Effector memory CD4-positive, alpha-beta T cell (primary cell): Measurements from ENCODE around the gene USP6NL.
"Not testable (repeated sequence)": the region's sequence is repeated elsewhere in the genome, so short reads cannot be mapped to it uniquely, and the experiment has no call there.

Source experiments
- DNase-seq, 3 donors: peaks; one replicate each; pipeline ENCODE4 v3.0.0-alpha.2; 2020
- H3K27ac ChIP-seq: 2 replicates; pipeline ENCODE4 v1.7.0; 2013; ENCODE audit warnings: mild to moderate bottlenecking, low read length, moderate library complexity; ENCODE audit not compliant: insufficient read depth, poor library complexity, severe bottlenecking
- H3K27me3 ChIP-seq: replicated peaks from 2 replicates; pipeline ENCODE4 v1.7.0; 2013; ENCODE audit warnings: mild to moderate bottlenecking, low read length; ENCODE audit not compliant: insufficient read depth, control insufficient read depth, poor library complexity, severe bottlenecking
- H3K36me3 ChIP-seq: 2 replicates; pipeline ENCODE4 v1.7.0; 2013; ENCODE audit warnings: mild to moderate bottlenecking, low read length, moderate library complexity; ENCODE audit not compliant: control insufficient read depth, insufficient read depth
- H3K4me1 ChIP-seq: 2 replicates; pipeline ENCODE4 v1.7.0; 2013; ENCODE audit warnings: low read length, mild to moderate bottlenecking; ENCODE audit not compliant: control insufficient read depth, insufficient read depth, poor library complexity, severe bottlenecking
- H3K4me3 ChIP-seq: 2 replicates; pipeline ENCODE4 v1.7.0; 2013; ENCODE audit warnings: low read length, low read depth, mild to moderate bottlenecking; ENCODE audit not compliant: insufficient read depth, poor library complexity, severe bottlenecking
- H3K9me3 ChIP-seq: 2 replicates; pipeline ENCODE4 v1.7.0; 2013; ENCODE audit warnings: mild to moderate bottlenecking, low read length, moderate library complexity; ENCODE audit not compliant: control insufficient read depth

Gene USP6NL

GRCh38 chr10:11639849-11640764 lies 28.7 kb upstream of the USP6NL start:
- no peaks in the 10 kb centered on the region for H3K27me3 ChIP-seq
- no peaks in the 10 kb centered on the region for H3K9me3 ChIP-seq
- H3K4me3 ChIP-seq = no peak overlapping the region
- DNase-seq = no peak
- H3K27ac ChIP-seq = no peak overlapping the region
- H3K4me1 ChIP-seq = no peaks in the 10 kb centered on the region
- H3K36me3 ChIP-seq = no peaks in the 10 kb centered on the region

GRCh38 chr10:11639362-11639761 lies 27.9 kb upstream of the USP6NL start:
- H3K9me3 ChIP-seq = no peaks in the 10 kb centered on the region
- H3K4me1 ChIP-seq = no peaks in the 10 kb centered on the region
- no peak overlapping the region for H3K4me3 ChIP-seq
- no peak for DNase-seq
- no peaks in the 10 kb centered on the region for H3K27me3 ChIP-seq
- no peaks in the 10 kb centered on the region for H3K36me3 ChIP-seq
- no peak overlapping the region for H3K27ac ChIP-seq

GRCh38 chr10:11638055-11638698 lies 26.7 kb upstream of the USP6NL start:
- Histone ChIP-seq H3K36me3 (no peaks in the 10 kb centered on the region), H3K27ac (no peak overlapping the region), H3K4me1 (no peaks in the 10 kb centered on the region), H3K9me3 (no peaks in the 10 kb centered on the region), H3K4me3 (no peak overlapping the region), H3K27me3 (no peaks in the 10 kb centered on the region)
- DNase-seq = no peak

DNA sequence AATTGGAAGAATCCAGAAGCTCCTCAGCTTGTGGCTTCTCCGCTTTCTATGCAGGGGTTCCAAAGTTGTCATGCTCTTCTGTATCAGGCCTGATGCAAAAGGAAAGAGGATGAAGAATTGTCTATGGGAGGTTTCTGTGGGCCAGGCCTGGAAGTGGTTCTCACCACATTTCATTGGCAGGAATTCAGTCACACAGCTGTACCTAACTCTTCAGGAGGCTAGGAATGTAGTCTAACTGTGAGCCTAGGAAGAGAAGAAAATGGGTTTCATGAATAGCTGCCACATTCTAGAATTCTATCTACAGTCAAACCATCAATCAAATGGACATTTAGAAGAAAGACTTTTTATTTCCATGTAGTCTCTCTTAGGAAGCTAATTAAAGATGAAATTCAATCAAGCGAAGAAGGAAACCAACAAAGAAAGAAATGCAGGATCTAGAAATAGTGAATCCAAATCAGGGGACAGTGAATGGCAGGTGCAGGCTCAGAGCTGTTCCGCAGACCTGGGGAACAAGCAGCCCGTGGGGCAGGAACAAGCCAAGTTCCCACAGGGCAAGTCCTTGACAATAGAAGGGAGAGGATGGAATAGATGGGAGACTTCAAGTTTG lies 25.4 kb upstream of the USP6NL start:
- no peaks in the 10 kb centered on the region for H3K36me3 ChIP-seq
- H3K4me3 ChIP-seq = no peak overlapping the region
- H3K9me3 ChIP-seq = no peaks in the 10 kb centered on the region
- no peaks in the 10 kb centered on the region for H3K27me3 ChIP-seq
- no peak overlapping the region for H3K27ac ChIP-seq
- no peaks in the 10 kb centered on the region for H3K4me1 ChIP-seq
- no peak for DNase-seq

DNA sequence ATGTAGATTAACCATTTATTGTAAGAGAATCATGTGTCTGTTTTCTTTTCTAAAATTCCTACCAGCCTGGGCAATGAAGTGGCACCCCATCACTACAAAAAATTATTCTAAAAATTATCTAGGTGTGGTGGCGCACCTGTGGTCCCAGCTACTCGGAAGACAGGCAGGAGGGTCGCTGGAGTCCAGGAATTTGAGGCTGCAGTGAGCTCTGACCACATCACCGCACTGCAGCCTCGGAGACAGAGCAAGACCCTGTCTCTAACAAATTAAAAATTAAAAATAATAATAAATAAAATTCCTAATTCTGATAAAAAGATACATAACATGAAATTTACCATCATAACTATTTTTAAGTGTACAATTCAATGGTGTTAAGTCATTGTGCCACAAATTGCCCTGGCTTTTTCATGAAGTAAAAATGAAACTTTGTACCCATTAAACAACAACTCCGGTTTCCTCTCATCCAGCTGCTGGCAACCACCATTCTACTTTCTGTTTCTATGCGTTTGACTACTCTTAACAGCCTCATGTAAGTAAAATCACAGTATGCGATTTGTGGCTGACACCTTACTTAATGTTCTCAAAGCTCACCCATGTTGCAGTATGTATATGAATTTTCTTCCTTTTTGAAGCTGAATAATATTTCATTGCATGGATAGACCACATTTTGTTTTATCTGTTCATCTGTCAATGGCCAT lies 20.6 kb upstream of the USP6NL start:
- Histone ChIP-seq H3K4me1 (no peaks in the 10 kb centered on the region), H3K36me3 (no peaks in the 10 kb centered on the region), H3K27me3 (no peaks in the 10 kb centered on the region), H3K27ac (no peak overlapping the region), H3K4me3 (no peak overlapping the region), H3K9me3 (no peaks in the 10 kb centered on the region)
- DNase-seq = no peak

DNA sequence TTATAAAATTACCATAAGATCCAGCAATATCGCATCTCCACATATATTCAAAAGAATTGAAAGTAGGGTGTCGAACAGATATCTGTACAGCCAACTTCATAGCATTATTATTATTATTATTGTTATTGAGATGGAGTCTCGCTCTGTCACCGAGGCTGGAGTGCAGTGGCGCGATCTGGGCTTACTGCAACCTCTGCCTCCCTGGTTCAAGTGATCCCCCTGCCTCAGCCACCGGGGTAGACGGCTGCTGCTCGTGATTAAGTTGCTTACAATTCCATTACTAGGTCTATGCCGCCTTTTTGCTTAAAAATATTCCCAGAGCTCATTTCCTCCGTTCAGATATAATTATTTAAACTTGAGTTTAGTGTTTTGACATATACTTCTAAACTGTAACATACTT lies 19.8 kb upstream of the USP6NL start:
- Histone ChIP-seq H3K4me3 (no peak overlapping the region), H3K9me3 (no peaks in the 10 kb centered on the region), H3K36me3 (no peaks in the 10 kb centered on the region), H3K27me3 (no peaks in the 10 kb centered on the region), H3K27ac (no peak overlapping the region), H3K4me1 (no peaks in the 10 kb centered on the region)
- DNase-seq = no peak

- DNase-seq = no peak
- Histone ChIP-seq H3K27ac (no peak overlapping the region), H3K4me1 (no peaks in the 10 kb centered on the region), H3K4me3 (no peak overlapping the region), H3K9me3 (no peaks in the 10 kb centered on the region), H3K36me3 (no peaks in the 10 kb centered on the region), H3K27me3 (no peaks in the 10 kb centered on the region)
Observed at GRCh38 chr10:11629731-11630130, 18.3 kb upstream of the USP6NL start.

GRCh38 chr10:11627941-11628340 lies 16.5 kb upstream of the USP6NL start:
- not testable (repeated sequence) for DNase-seq, H3K4me3 ChIP-seq, H3K9me3 ChIP-seq, H3K36me3 ChIP-seq, H3K4me1 ChIP-seq, H3K27me3 ChIP-seq, H3K27ac ChIP-seq

DNA sequence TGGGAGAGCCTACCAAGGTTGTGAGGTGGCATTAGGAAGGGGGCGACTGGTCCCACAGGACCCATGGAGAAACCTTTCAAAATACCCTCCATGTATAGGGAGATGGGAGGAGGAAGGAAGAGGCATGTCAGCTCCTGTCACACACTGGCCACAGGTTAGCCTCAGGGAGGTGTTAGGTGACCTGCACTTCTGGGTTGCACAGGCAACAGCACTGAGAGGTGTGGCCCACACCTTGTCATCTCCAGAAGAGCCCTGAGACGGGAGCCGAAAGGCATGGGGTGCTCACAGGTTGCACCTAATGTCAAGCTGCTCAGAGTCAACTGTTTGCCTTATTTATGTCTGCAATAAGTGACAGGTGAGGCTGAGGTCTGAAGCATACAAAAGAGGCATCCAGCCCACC lies 14.6 kb upstream of the USP6NL start:
- Histone ChIP-seq H3K27ac (no peak overlapping the region), H3K27me3 (no peaks in the 10 kb centered on the region), H3K36me3 (no peaks in the 10 kb centered on the region), H3K4me3 (no peak overlapping the region), H3K9me3 (no peaks in the 10 kb centered on the region), H3K4me1 (no peaks in the 10 kb centered on the region)
- DNase-seq = no peak
